GM19099 (cell line): ENCODE results near the gene GTPBP6.
A peak's percentile ranks its signal among the peaks of the same experiment; 100 is the strongest.

Experiments
- POLR2A ChIP-seq: IDR thresholded peaks from 3 replicates; pipeline ENCODE4 v1.6.1; 2011; ENCODE audit warnings: low read depth; ENCODE audit not compliant: insufficient read length; ENCODE audit errors: extremely low read depth

Gene GTPBP6

GRCh38 chrX:318739-319578 is at the start of gene GTPBP6:
Gene GTPBP6, minus strand, starts transcription at chrX:318796. Its CDS starts 9 bp downstream, at chrX:318787.
- peak; percentile 82 for TF ChIP-seq POLR2A

- TF ChIP-seq POLR2A: no peak
Measured at GRCh38 chrX:367866-368265, 49.3 kb upstream of the GTPBP6 start.

GRCh38 chrX:367349-367748 is 48.8 kb upstream of the GTPBP6 start:
- TF ChIP-seq POLR2A: no peak

- TF ChIP-seq POLR2A: no peak
Measured at GRCh38 chrX:363621-364375, 45.2 kb upstream of the GTPBP6 start.

GRCh38 chrX:362937-363620 is 44.5 kb upstream of the GTPBP6 start:
- no peak for TF ChIP-seq POLR2A

- TF ChIP-seq POLR2A: no peak
Measured at GRCh38 chrX:362351-362750, 43.8 kb upstream of the GTPBP6 start.

- TF ChIP-seq POLR2A: no peak
Measured at GRCh38 chrX:361231-362145, 42.9 kb upstream of the GTPBP6 start.

- TF ChIP-seq POLR2A: no peak
Measured at GRCh38 chrX:360496-361150, 42.0 kb upstream of the GTPBP6 start.

GRCh38 chrX:358651-359143 is 40.1 kb upstream of the GTPBP6 start:
- TF ChIP-seq POLR2A: no peak

- no peak for TF ChIP-seq POLR2A
Measured at GRCh38 chrX:357693-358471, 39.3 kb upstream of the GTPBP6 start.

- TF ChIP-seq POLR2A: no peak
Measured at GRCh38 chrX:357035-357692, 38.6 kb upstream of the GTPBP6 start.

- no peak for TF ChIP-seq POLR2A
Measured at GRCh38 chrX:356385-357034, 37.9 kb upstream of the GTPBP6 start.
